HEK293 (cell line): Measurements from ENCODE around the gene NANOG.

ENCODE experiments used
- CTCF ChIA-PET: fragments of 350-600 bp; formaldehyde crosslinking; extraction: SDS; loops from one replicate; lab custom pipeline; 2021; ENCODE audit warnings: antibody characterized with exemption; lab: Yijun Ruan, JAX
- POLR2A ChIA-PET: fragments of 300-600 bp; formaldehyde crosslinking; extraction: SDS; loops from one replicate; lab custom pipeline; 2020; ENCODE audit warnings: antibody characterized with exemption, inconsistent platforms; lab: Yijun Ruan, JAX
- H3K27ac ChIP-seq: fragments of 200-500 bp; sonication (Bioruptor generic); 2 replicates; pipeline ENCODE4 v1.5.1; 2014; ENCODE audit warnings: low read depth, low read length, control low read depth, inconsistent platforms; ENCODE audit errors: extremely low read depth
- H3K36me3 ChIP-seq, 2 experiments: fragments of 200-500 bp in 1 of 2; sonication (Bioruptor generic) in 1 of 2; 1 replicate in 1 of 2; 2 replicates in 1 of 2; pipeline ENCODE4 v1.5.1; 2014 to 2017; ENCODE audit warnings: inconsistent platforms in 2 of 2, low read length in 2 of 2; ENCODE audit not compliant: control insufficient read depth in 2 of 2, insufficient read depth in 1 of 2
- H3K4me1 ChIP-seq: fragments of 200-500 bp; sonication (Bioruptor generic); 2 replicates; pipeline ENCODE4 v1.5.1; 2014; ENCODE audit warnings: mild to moderate bottlenecking, low read length, inconsistent platforms; ENCODE audit not compliant: control insufficient read depth, insufficient read depth
- H3K4me3 ChIP-seq: 2 replicates; pipeline ENCODE4 v1.5.1; 2011; ENCODE audit warnings: low read depth, mild to moderate bottlenecking, control low read depth, low read length, moderate library complexity
- H3K9me3 ChIP-seq: fragments of 200-500 bp; sonication (Bioruptor generic); 2 replicates; pipeline ENCODE4 v1.5.1; 2014; ENCODE audit warnings: low read depth, low read length, inconsistent platforms; ENCODE audit not compliant: control insufficient read depth, insufficient read depth
- BCL11A ChIP-seq: fragments of 450-650 bp; formaldehyde crosslinking; IDR thresholded peaks from 2 replicates; pipeline ENCODE4 v1.5.1; 2016; ENCODE audit warnings: low read depth, missing biosample characterization, missing genetic modification characterization
- KLF9 ChIP-seq: fragments of 450-650 bp; formaldehyde crosslinking; IDR thresholded peaks from 2 replicates; pipeline ENCODE4 v1.5.1; 2016; ENCODE audit warnings: missing biosample characterization, missing genetic modification characterization, low read depth
- OVOL3 ChIP-seq: fragments of 450-650 bp; formaldehyde crosslinking; IDR thresholded peaks from 2 replicates; pipeline ENCODE4 v1.5.1; 2016; ENCODE audit warnings: missing biosample characterization, missing genetic modification characterization
- PRDM10 ChIP-seq: fragments of 450-650 bp; formaldehyde crosslinking; IDR thresholded peaks from 2 replicates; pipeline ENCODE4 v1.5.1; 2016; ENCODE audit warnings: missing biosample characterization, missing genetic modification characterization
- SP3 ChIP-seq: fragments of 450-650 bp; formaldehyde crosslinking; IDR thresholded peaks from 2 replicates; pipeline ENCODE4 v1.5.1; 2016; ENCODE audit warnings: missing biosample characterization, missing genetic modification characterization
- SP7 ChIP-seq: fragments of 450-650 bp; formaldehyde crosslinking; IDR thresholded peaks from 2 replicates; pipeline ENCODE4 v1.5.1; 2016; ENCODE audit warnings: missing biosample characterization, missing genetic modification characterization
- ZBTB1 ChIP-seq: fragments of 450-650 bp; formaldehyde crosslinking; IDR thresholded peaks from 2 replicates; pipeline ENCODE4 v1.5.1; 2016; ENCODE audit warnings: missing biosample characterization, missing genetic modification characterization
- ZBTB11 ChIP-seq: fragments of 450-650 bp; formaldehyde crosslinking; conservative IDR thresholded peaks from 2 replicates; pipeline ENCODE4 v1.5.1; 2016; ENCODE audit warnings: low read depth, missing biosample characterization, missing genetic modification characterization
- ZEB2 ChIP-seq: fragments of 450-650 bp; formaldehyde crosslinking; IDR thresholded peaks from 2 replicates; pipeline ENCODE4 v1.5.1; 2016; ENCODE audit warnings: missing biosample characterization, missing genetic modification characterization
- ZFP37 ChIP-seq: fragments of 450-650 bp; formaldehyde crosslinking; IDR thresholded peaks from 2 replicates; pipeline ENCODE4 v1.5.1; 2016; ENCODE audit warnings: missing biosample characterization, missing genetic modification characterization
- ZNF121 ChIP-seq: fragments of 450-650 bp; formaldehyde crosslinking; IDR thresholded peaks from 2 replicates; pipeline ENCODE4 v1.5.1; 2016; ENCODE audit warnings: missing biosample characterization, missing genetic modification characterization
- ZNF157 ChIP-seq: fragments of 450-650 bp; formaldehyde crosslinking; IDR thresholded peaks from 2 replicates; pipeline ENCODE4 v1.5.1; 2016; ENCODE audit warnings: missing biosample characterization, missing genetic modification characterization
- ZNF184 ChIP-seq: fragments of 450-650 bp; IDR thresholded peaks from 2 replicates; pipeline ENCODE4 v1.5.1; 2018; ENCODE audit warnings: missing biosample characterization, mild to moderate bottlenecking, missing genetic modification characterization
- ZNF223 ChIP-seq: fragments of 450-650 bp; formaldehyde crosslinking; IDR thresholded peaks from 2 replicates; pipeline ENCODE4 v1.5.1; 2016; ENCODE audit warnings: missing biosample characterization, missing genetic modification characterization
- ZNF292 ChIP-seq: fragments of 450-650 bp; formaldehyde crosslinking; IDR thresholded peaks from 2 replicates; pipeline ENCODE4 v1.5.1; 2016; ENCODE audit warnings: low read depth, missing biosample characterization, missing genetic modification characterization, borderline replicate concordance
- ZNF350 ChIP-seq: fragments of 450-650 bp; formaldehyde crosslinking; IDR thresholded peaks from 2 replicates; pipeline ENCODE4 v1.5.0; 2017; ENCODE audit warnings: missing biosample characterization, mild to moderate bottlenecking, missing genetic modification characterization
- ZNF366 ChIP-seq: fragments of 450-650 bp; formaldehyde crosslinking; conservative IDR thresholded peaks from 2 replicates; pipeline ENCODE4 v1.5.1; 2016; ENCODE audit warnings: missing biosample characterization, missing genetic modification characterization
- ZNF391 ChIP-seq: fragments of 450-650 bp; formaldehyde crosslinking; IDR thresholded peaks from 2 replicates; pipeline ENCODE4 v1.5.1; 2016; ENCODE audit warnings: low read depth, missing biosample characterization, missing genetic modification characterization, borderline replicate concordance
- ZNF423 ChIP-seq: fragments of 450-650 bp; formaldehyde crosslinking; IDR thresholded peaks from 2 replicates; pipeline ENCODE4 v1.5.1; 2016; ENCODE audit warnings: missing biosample characterization, missing genetic modification characterization
- ZNF501 ChIP-seq: fragments of 450-650 bp; formaldehyde crosslinking; IDR thresholded peaks from 2 replicates; pipeline ENCODE4 v1.5.1; 2016; ENCODE audit warnings: missing biosample characterization, missing genetic modification characterization
- ZNF510 ChIP-seq: fragments of 450-650 bp; formaldehyde crosslinking; IDR thresholded peaks from 2 replicates; pipeline ENCODE4 v1.5.1; 2018; ENCODE audit warnings: mild to moderate bottlenecking, missing genetic modification characterization, missing biosample characterization; ENCODE audit not compliant: insufficient replicate concordance
- ZNF548 ChIP-seq: fragments of 450-650 bp; formaldehyde crosslinking; IDR thresholded peaks from 2 replicates; pipeline ENCODE4 v1.5.1; 2016; ENCODE audit warnings: missing biosample characterization, missing genetic modification characterization
- ZNF658 ChIP-seq: fragments of 450-650 bp; formaldehyde crosslinking; IDR thresholded peaks from 2 replicates; pipeline ENCODE4; 2016; ENCODE audit warnings: missing biosample characterization, missing genetic modification characterization
- ZNF837 ChIP-seq: fragments of 450-650 bp; formaldehyde crosslinking; IDR thresholded peaks from 2 replicates; pipeline ENCODE4 v1.5.1; 2016; ENCODE audit warnings: missing biosample characterization, missing genetic modification characterization
- ZSCAN23 ChIP-seq: fragments of 450-650 bp; formaldehyde crosslinking; IDR thresholded peaks from 2 replicates; pipeline ENCODE4 v1.5.1; 2016; ENCODE audit warnings: missing biosample characterization, missing genetic modification characterization

The NANOG gene

GRCh38 chr12:7748852-7749251 is 40.4 kb upstream of the NANOG start:
- Histone ChIP-seq H3K4me1 (no peaks in the 10 kb centered on the region), H3K9me3 (no peaks in the 10 kb centered on the region), H3K27ac (no peak overlapping the region), H3K4me3 (no peak overlapping the region), H3K36me3 (no peaks in the 10 kb centered on the region)
- TF ChIP-seq ZNF548 (tag by site-specific recombination) (no peak), KLF9 (tag by site-specific recombination) (no peak), ZNF157 (tag by site-specific recombination) (no peak), BCL11A (tag by site-specific recombination) (no peak), ZNF391 (no peak), SP7 (tag by site-specific recombination) (no peak), SP3 (no peak), OVOL3 (tag by site-specific recombination) (no peak), PRDM10 (no peak), ZBTB1 (tag by site-specific recombination) (no peak), ZNF366 (tag by site-specific recombination) (no peak)
- ChIA-PET CTCF (interaction anchor here (1.0 kb wide), 1 partner anchor 79 kb away, joined by 3 read pairs; no protein-coding TSS in a partner anchor), POLR2A (no interaction called here)

GRCh38 chr12:7749442-7749841 is 39.8 kb upstream of the NANOG start:
- Histone ChIP-seq H3K4me3 (no peak overlapping the region), H3K4me1 (no peaks in the 10 kb centered on the region), H3K27ac (no peak overlapping the region), H3K36me3 (no peaks in the 10 kb centered on the region), H3K9me3 (no peaks in the 10 kb centered on the region)
- ChIA-PET CTCF (interaction anchor here (1.0 kb wide), 1 partner anchor 80 kb away, joined by 3 read pairs; no protein-coding TSS in a partner anchor), POLR2A (no interaction called here)
- TF ChIP-seq ZNF837 (tag by site-specific recombination) = no peak
- no peak for TF ChIP-seq ZNF184 (tag by site-specific recombination)
- no peak for TF ChIP-seq ZNF121 (tag by site-specific recombination)
- no peak for TF ChIP-seq ZNF501
- TF ChIP-seq ZNF510 (tag by site-specific recombination) = no peak
- TF ChIP-seq ZNF223 (tag by site-specific recombination) = no peak
- no peak for TF ChIP-seq ZNF423 (tag by site-specific recombination)
- TF ChIP-seq ZSCAN23 = no peak
- no peak for TF ChIP-seq ZNF350 (tag by site-specific recombination)
- no peak for TF ChIP-seq ZNF658 (tag by site-specific recombination)
- TF ChIP-seq ZEB2 (tag by site-specific recombination) = no peak
- TF ChIP-seq ZFP37 (tag by site-specific recombination) = no peak
- TF ChIP-seq ZBTB11 (tag by site-specific recombination) = no peak
- TF ChIP-seq ZNF292 = no peak
